WERI-Rb-1 (cell line): ENCODE results near the gene MMAA.
A peak's percentile ranks its signal among the peaks of the same experiment; 100 is the strongest.

Experiments
- DNase-seq: peaks from one replicate; pipeline ENCODE4 v3.0.0-alpha.2; 2020
- H3K27ac ChIP-seq: fragments of 250-450 bp; sonication (Bioruptor Pico); 2 replicates; pipeline ENCODE4 v1.5.1; 2020; ENCODE audit warnings: mild to moderate bottlenecking, moderate library complexity
- H3K27me3 ChIP-seq: fragments of 250-450 bp; sonication (Bioruptor Pico); 2 replicates; pipeline ENCODE4 v1.5.1; 2021; ENCODE audit warnings: mild to moderate bottlenecking, low read depth, moderate library complexity; ENCODE audit not compliant: insufficient read depth, severe bottlenecking
- H3K36me3 ChIP-seq: fragments of 250-450 bp; sonication (Bioruptor Pico); 2 replicates; pipeline ENCODE4 v1.5.1; 2020; ENCODE audit warnings: mild to moderate bottlenecking, moderate library complexity
- H3K4me3 ChIP-seq: 2 replicates; pipeline ENCODE4 v1.5.1; 2011; ENCODE audit warnings: low read depth, mild to moderate bottlenecking, control low read depth, low read length
- H3K9me3 ChIP-seq: fragments of 250-450 bp; sonication (Bioruptor Pico); 2 replicates; pipeline ENCODE4 v1.5.1; 2021; ENCODE audit warnings: mild to moderate bottlenecking, moderate library complexity; ENCODE audit not compliant: severe bottlenecking
- TF ChIP-seq, protein P1 (sequence below): IDR thresholded peaks from 2 replicates; pipeline ENCODE4 v1.5.1; 2011; ENCODE audit warnings: low read depth, mild to moderate bottlenecking, control low read depth, inconsistent platforms, low read length

Gene MMAA

DNA sequence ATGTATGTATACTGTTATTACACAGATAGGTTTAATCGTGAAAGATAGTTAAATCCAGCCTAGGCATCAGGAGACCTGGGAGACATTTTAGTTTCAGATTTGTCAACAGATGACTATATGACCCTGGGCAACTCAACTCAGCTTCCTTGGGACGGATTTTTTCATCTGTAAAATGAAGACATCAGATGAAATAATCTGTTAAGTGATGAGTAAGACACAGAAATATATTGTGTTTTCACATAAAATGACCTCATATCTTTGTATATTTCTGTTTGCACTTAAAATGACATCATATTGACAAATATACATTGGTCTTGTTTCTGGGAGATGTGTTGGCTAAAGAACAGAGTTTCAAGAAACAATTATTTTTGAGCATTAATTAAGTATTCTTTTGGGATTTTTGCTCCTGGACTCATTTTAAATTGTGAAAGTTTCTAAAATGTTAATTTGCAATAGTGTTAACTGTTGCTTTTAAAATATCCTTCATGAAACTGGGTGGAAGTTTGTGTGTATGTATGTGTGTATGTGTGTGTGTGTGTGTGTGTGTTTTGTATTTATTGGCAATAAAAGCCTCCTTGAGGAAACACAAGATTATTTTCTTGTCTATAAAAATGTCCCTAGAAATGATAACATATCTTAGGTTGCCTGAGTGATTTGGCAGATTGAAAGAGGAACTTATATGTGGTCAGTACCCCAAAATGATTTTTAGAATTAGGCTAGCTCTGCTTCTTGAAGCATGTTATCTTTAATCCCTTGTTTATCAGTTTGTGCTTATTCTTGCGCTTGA, 29.1 kb upstream of the MMAA start:
- no peaks in the 10 kb centered on the region for H3K27me3 ChIP-seq
- DNase-seq = no peak
- H3K27ac ChIP-seq = no peak overlapping the region
- peaks cover 11% of the 10 kb centered on the region for H3K9me3 ChIP-seq
- no peak overlapping the region for H3K4me3 ChIP-seq
- TF ChIP-seq, protein P1, sequence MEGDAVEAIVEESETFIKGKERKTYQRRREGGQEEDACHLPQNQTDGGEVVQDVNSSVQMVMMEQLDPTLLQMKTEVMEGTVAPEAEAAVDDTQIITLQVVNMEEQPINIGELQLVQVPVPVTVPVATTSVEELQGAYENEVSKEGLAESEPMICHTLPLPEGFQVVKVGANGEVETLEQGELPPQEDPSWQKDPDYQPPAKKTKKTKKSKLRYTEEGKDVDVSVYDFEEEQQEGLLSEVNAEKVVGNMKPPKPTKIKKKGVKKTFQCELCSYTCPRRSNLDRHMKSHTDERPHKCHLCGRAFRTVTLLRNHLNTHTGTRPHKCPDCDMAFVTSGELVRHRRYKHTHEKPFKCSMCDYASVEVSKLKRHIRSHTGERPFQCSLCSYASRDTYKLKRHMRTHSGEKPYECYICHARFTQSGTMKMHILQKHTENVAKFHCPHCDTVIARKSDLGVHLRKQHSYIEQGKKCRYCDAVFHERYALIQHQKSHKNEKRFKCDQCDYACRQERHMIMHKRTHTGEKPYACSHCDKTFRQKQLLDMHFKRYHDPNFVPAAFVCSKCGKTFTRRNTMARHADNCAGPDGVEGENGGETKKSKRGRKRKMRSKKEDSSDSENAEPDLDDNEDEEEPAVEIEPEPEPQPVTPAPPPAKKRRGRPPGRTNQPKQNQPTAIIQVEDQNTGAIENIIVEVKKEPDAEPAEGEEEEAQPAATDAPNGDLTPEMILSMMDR = no peak
- H3K36me3 ChIP-seq = no peaks in the 10 kb centered on the region

DNA sequence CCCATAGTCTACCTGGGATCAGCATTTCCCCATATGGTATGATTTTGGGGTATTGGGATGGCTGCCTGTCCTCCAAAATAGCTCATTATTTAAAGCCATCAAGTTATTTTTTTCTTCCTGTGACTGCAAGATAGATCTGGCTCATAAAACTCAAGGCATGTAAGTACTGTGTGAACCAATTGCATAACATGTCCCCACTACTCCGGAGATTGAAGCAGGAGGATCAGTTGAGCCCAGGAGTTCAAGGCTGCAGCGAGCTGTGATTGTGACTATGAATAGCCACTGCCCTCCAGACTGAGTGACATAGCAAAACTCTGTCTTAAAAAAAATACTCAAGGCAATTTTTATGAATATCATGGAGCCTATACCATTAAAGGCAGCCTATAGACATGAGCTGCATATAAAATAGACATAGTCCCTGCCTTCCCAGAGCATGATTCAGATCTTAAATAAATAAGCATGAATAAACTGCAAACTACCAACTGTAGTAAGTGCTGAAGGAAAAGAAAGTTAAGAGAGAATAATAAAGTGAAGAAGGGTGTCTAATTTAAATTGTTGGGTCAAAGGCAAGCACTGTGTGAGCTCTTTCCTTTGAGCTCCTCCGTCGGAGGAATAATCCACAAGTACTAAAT, 16.9 kb upstream of the MMAA start:
- no peaks in the 10 kb centered on the region for H3K36me3 ChIP-seq
- H3K9me3 ChIP-seq = no peaks in the 10 kb centered on the region
- no peak overlapping the region for H3K27ac ChIP-seq
- H3K27me3 ChIP-seq = no peaks in the 10 kb centered on the region
- no peak for DNase-seq
- TF ChIP-seq, protein P1 = no peak
- H3K4me3 ChIP-seq = no peak overlapping the region

DNA sequence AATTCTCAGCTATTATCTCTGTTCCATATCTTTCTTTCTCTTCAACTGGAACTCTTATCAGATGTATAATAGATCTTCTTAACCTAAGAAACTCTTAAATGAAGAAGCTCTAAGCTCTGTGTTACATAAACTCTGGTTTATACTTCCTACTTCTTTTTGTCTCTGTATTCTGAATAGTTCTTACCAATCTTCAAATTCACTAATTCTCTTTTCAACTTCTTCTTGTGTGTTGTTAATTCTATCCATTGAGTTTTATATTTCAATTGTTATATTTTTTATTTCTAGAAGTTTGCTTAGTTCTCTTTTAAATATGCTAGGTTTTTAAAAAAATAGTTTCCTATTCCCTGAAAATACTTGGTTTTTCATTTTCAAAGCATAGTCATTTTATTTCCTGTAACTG, 13.2 kb upstream of the MMAA start:
- TF ChIP-seq, protein P1 = no peak
- no peaks in the 10 kb centered on the region for H3K27me3 ChIP-seq
- no peaks in the 10 kb centered on the region for H3K36me3 ChIP-seq
- H3K4me3 ChIP-seq = no peak overlapping the region
- DNase-seq = no peak
- H3K27ac ChIP-seq = no peak overlapping the region
- H3K9me3 ChIP-seq = no peaks in the 10 kb centered on the region

DNA sequence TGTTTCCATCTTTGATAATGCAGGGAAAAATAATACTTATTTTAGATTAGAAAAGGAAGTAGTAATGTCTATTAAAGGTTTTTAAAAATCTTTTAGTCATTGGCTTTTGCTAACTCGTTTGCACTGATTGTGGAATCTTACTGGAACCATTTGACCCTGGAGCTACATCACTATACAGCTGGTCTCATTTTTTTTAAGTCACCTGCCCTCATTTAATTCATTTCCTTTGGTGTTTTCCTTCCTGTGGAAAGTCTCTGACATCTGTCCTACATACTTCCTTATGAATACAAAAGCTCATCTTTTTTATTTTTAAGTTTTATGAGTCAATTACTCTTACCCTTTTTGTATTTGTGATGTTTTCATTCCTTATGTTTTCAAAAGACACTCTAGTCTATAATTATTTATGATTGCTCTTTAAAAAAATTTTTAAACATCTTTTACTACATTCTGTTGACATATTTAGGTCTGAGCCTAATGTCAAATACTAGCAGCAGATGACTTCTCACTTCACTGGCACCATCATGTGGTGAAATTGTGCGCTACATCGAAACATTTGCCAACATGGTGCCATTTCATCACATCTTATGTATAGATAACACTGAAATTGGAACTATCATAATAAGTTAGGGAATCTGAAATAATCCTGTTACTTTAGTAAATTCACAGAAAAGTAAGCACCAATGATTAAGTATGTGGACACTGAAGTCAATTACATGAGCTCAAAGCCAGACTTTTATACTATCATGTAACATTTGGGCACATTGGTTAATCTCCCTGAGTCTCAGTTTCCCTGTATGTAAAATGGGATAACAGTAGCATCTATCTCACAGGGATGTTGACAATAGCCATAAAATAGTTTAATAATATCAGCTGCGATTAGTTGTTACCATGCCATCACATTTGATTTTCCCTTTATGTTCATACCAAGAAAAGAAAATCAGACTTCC, 9.4 kb upstream of the MMAA start:
- Histone ChIP-seq H3K27ac (no peak overlapping the region), H3K36me3 (no peaks in the 10 kb centered on the region), H3K27me3 (no peaks in the 10 kb centered on the region), H3K9me3 (no peaks in the 10 kb centered on the region), H3K4me3 (no peak overlapping the region)
- TF ChIP-seq, protein P1 = peak; percentile 67
- DNase-seq = peak; percentile 79

DNA sequence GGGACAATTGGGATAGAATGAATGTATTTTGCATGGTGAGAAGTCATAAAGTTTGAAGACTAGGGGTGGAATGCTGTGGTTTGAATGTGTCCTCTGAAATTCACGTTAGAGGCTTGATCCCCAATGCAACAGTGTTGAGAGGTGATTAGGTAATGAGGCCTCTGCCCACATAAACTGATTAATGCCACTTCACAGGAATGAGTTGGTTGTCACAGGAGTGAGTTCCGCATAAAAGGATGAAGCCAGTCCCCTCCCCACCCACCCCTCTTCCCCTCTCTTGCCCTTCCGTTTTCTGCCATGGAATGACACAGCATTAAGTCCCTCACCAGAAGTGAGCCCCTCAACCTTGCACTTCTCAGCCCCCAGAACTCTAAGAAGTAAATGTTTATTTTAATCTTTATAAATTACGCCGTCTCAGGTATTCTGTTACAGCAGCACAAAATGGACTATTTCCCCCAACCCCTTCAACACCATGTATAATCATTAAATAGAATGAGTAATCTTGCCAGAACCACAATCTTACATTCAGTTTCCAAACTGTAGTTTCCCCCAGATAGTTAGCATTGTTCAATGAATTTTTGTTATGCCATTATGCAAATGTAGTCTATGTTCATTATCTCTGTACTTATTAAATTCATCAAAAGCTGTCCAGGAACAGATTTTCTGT, 5.5 kb upstream of the MMAA start:
- Histone ChIP-seq H3K36me3 (no peaks in the 10 kb centered on the region), H3K27ac (no peak overlapping the region), H3K27me3 (no peaks in the 10 kb centered on the region), H3K9me3 (no peaks in the 10 kb centered on the region), H3K4me3 (no peak overlapping the region)
- TF ChIP-seq, protein P1 = no peak
- DNase-seq = no peak
